Smooth muscle cell of the pulmonary artery (primary cell): ENCODE measurements around the gene C16orf54. TPM values are rescaled to one million over a fixed set of nuclear protein-coding genes. Genes with fewer than 3 reads are reported as not detected.

ENCODE experiments used
- total RNA-seq: library from RNA; depleted of rRNA; stranded (reverse); fragments of >200 nt; gene quantifications from 2 replicates; pipeline ENCODE4 v1.2.3, GENCODE V29; 2014

Gene C16orf54, protein sequence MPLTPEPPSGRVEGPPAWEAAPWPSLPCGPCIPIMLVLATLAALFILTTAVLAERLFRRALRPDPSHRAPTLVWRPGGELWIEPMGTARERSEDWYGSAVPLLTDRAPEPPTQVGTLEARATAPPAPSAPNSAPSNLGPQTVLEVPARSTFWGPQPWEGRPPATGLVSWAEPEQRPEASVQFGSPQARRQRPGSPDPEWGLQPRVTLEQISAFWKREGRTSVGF
- total RNA-seq: not detected in 2 replicates

DNA sequence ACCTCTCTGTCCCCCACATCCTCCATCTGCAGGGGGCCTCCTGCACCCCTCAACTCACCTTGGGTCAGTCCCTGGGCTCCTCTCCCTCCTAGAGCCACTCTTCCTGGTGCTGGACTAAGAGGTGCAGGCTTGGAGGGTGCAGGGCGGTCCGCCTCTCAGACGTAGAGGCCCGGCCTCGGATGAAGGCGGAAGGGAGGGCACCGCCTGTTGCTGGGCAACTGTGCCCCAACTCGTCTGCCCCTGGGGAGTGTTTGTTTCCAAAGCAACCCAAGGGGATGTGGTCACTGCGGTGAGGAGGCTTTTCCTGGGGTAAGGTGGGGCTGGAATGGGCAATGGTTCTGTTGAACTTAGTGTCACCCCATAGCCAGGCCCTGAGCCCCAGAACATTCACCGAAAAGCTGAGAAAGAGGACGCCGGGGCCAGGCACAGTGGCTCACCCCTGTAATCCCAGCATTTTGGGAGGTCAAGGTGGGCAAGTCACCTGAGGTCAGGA lies at the start of gene C16orf54:
TSS of gene C16orf54 (minus strand) at position 138 of the 493 bp plus-strand sequence. CDS start 1,039 bp downstream, outside the sequence.

DNA sequence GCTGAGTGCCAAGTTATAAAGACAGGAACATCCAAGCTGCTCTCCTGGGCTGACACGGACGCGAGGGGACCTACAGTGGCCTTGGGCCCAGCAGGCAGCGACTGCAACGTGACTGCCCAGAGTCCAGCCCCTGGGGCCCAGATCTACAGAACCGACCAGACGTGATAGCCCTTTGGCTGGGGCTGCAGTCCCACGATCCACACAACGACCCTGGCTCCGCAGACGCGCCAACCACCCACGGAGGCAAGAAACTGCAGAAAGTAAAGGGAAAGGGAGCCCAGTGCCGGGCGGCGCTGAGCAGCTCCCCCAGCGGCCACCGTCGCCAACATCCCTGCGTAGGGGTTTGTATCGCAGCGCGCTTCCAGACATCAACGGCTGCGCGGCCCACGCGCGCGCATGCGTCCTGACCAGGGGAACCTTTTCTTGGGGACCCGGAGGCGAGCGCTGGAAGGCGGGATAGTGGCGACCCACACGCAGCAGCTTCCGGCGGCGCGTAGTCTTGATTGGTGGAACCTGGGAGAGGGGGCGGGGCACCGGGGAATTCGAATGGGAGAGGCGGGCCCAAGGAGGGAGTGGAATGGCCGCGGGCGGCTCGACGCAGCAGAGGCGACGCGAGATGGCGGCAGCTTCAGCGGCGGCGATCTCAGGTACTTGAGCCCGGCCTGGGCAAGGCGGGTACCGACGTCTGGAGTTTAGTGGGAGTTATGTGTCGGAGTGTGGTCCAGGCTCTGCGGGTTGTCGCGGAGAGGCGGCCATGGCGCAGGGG lies 44.6 kb upstream of the C16orf54 start, which contains the start of gene KIF22:
TSS of gene KIF22 (plus strand) at position 569 of the 766 bp plus-strand sequence. CDS start at position 578, 9 bp downstream.

DNA sequence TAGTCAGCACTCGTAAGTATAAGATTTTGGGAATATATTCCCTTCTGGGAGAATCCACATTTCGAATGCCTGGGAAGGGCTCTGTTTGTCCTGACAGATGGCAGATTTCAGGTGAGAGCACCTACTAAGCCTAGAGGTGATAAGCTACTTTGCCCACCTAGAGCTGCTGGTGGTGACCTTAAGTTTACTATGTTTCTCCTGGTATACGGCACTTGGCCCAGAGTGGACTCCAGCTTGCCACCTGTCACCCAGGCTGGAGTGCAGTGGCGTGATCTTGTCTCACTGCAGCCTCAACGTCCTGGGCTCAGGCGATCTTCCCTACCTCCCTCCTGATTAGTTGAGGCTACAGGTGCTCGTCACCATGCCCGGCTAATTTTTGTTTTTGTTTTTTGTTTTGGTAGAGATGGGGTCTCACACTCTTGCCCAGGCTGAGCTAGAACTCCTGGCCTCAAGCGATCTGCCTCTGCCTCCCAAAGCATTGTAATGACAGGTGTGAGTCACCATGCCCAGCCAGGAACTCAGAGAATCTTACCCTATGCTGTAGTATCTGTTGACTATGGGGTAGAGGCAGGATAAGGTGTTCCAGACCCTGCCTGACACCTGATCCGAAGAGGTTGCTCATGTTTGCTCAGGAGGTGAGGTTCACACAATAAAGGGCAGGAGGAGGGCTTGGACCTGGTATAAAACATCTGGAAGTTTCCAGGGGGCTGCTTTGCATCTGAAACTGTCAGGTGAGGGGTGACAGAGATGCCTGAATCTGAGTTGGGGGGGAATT lies 32.0 kb upstream of the C16orf54 start, which contains the start of gene ZG16:
TSS of gene ZG16 (plus strand) at position 681 of the 775 bp plus-strand sequence. CDS start 1,011 bp downstream, outside the sequence.

Other genes with a start within 250 kb of the C16orf54 start
- gene NPIPB12, start 239.6 kb downstream of the C16orf54 start, total RNA-seq: 20.8 and 22.2 TPM in 2 replicates
- not detected in 2 replicates for gene SPN, start 82.7 kb downstream of the C16orf54 start, total RNA-seq
- gene QPRT, start 66.8 kb downstream of the C16orf54 start, total RNA-seq: 5.2 and 13.9 TPM in 2 replicates
- gene ZG16, start 32.3 kb upstream of the C16orf54 start, total RNA-seq: not detected in 2 replicates
- gene KIF22, start 44.8 kb upstream of the C16orf54 start, total RNA-seq: 9.8 and 11.4 TPM in 2 replicates
- 166 and 199 TPM in 2 replicates for gene MAZ, start 60.5 kb upstream of the C16orf54 start, total RNA-seq
- gene PRRT2, start 66.2 kb upstream of the C16orf54 start, total RNA-seq: 1.2 and 1.8 TPM in 2 replicates
- gene PAGR1, start 70.2 kb upstream of the C16orf54 start, total RNA-seq: 11.6 and 13.3 TPM in 2 replicates
- gene MVP, start 74.5 kb upstream of the C16orf54 start, total RNA-seq: 320 and 476 TPM in 2 replicates
- 101 and 114 TPM in 2 replicates for gene CDIPT, start 117.2 kb upstream of the C16orf54 start, total RNA-seq
- 65.5 and 78.6 TPM in 2 replicates for gene SEZ6L2, start 153.6 kb upstream of the C16orf54 start, total RNA-seq
- gene ASPHD1, start 154.5 kb upstream of the C16orf54 start, total RNA-seq: 8.8 and 12.8 TPM in 2 replicates
- gene KCTD13, start 180.2 kb upstream of the C16orf54 start, total RNA-seq: 7.3 and 12.1 TPM in 2 replicates
- 81.6 and 84.1 TPM in 2 replicates for gene TMEM219, start 216.1 kb upstream of the C16orf54 start, total RNA-seq
- 57.6 and 60.2 TPM in 2 replicates for gene TAOK2, start 227.9 kb upstream of the C16orf54 start, total RNA-seq
- gene HIRIP3, start 249.6 kb upstream of the C16orf54 start, total RNA-seq: 5.6 and 5.9 TPM in 2 replicates